ENCODE results near the gene C20orf144.

Gene C20orf144

DNA sequence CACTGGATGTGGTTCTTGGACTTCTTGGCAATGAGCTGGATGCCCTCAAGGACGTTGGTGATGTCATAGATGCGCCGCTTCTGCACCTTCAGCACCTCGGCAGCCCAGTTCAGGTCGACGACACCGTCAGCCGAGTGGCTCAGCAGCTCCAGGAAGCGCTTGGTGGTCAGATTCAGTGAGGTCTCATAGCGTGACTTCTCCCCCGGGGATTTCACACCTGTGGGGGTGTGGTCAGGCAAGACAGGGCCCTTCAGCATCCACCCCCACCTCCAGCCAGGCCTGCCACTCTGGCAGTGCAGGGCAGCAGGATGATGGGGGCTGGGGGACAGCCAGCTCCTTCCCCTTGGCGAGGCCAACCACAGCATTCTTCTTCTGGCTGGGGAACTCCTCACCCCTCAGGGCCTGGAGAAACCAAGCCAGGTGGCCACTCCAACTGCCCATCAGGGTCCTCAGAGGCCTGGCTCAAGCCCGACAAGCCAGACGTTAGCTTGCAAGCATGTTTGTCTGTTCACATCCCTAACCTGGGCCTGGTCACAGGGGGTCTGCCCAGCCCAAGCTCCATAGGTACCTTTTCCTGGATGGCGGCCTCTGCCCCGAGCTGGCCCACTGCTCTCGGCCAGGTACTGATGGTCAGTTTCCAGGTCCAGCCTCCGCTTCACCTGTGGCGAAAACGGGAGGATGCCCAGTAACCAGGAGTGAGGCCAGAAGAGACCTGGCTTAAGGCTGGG lies 17.8 kb downstream of the C20orf144 start:
- no peak overlapping the region for H3K4me3 ChIP-seq (ENCODE audit: low read length)
- no peak for DNase-seq (ENCODE audit: low read depth)
- TF ChIP-seq CTCF (conservative IDR thresholded peaks at IDR 0.05; ENCODE audit: low read depth, low read length), result no peak

DNA sequence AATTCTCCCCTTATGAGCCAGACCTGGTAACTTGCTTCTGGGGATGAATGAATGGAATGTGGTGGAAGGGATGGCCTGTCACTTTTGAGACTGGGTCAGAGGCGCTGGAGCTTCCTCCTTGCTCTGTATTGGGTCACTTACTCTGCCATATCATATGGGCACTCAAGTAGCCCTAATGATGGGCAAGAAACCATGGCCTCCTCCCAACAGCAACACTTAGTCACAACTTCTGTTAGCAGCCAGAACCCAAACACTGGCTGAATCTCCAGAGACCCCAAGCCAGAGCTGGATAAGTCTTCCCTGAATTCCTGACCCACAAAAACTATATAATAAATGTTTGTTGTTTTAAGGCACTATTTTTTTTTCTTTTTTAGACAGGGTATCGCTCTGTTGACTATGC lies 18.6 kb downstream of the C20orf144 start:
- TF ChIP-seq CTCF (conservative IDR thresholded peaks at IDR 0.05; ENCODE audit: low read depth, low read length), result no peak
- DNase-seq (ENCODE audit: low read depth), result no peak
- H3K4me3 ChIP-seq (ENCODE audit: low read length), result no peak overlapping the region

DNA sequence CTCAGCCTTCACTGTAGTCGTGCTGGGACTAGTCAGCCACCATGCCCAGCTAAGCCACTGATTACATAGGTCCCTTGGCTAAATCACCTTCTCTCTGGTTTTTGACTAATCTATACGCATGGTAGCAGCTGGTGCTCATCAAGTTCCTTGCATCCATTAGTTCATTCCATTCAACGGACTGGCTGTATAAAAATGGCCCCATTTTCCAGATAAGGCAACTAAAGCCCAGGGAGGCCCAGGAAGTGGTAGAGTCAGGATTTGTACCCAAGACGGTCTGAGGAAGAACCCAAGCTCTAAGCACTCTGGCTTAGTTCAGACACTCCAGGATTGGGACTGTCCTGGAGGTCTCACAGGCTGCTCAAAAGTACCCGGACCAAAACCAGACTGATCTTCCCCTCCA lies 19.2 kb downstream of the C20orf144 start:
- no peak for DNase-seq (ENCODE audit: low read depth)
- TF ChIP-seq CTCF (conservative IDR thresholded peaks at IDR 0.05; ENCODE audit: low read depth, low read length), result no peak
- H3K4me3 ChIP-seq (ENCODE audit: low read length), result no peak overlapping the region

DNA sequence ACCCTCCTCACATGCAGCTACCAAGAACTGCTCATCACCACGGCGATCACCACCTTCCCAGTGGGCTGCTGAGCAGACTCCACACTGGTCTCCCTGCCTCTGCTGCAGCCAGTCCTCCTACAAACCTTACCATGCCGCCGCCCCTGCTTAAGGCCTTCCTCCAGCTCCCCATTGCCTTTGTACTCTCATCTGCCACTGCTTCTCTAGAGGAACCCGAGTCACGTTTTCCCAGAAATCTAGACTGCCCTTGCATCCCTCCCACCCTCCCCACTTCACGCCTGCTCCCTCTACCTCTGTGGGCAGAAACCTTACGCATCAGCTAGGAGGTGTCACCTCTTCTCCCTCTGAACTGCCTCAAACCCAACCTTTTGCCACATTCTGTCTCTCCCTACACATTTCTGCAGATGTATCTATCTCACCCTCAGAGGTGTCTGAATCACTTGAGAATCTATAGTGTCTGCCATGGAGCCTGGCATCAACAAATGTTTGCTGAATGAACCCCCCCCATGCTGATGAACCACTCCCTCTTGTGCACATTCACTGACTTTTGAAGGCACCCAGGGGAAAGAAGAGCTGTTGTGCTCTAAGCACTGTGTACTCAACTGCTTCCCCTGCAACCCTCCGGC lies 19.7 kb downstream of the C20orf144 start:
- no peak overlapping the region for H3K4me3 ChIP-seq (ENCODE audit: low read length)
- DNase-seq (ENCODE audit: low read depth), result no peak
- TF ChIP-seq CTCF (conservative IDR thresholded peaks at IDR 0.05; ENCODE audit: low read depth, low read length), result no peak

GRCh38 chr20:33684533-33685327 lies 22.6 kb downstream of the C20orf144 start:
- DNase-seq (ENCODE audit: low read depth), result no peak
- peak overlapping the region; percentile 41 for H3K4me3 ChIP-seq (ENCODE audit: low read length)
- no peak for TF ChIP-seq CTCF (conservative IDR thresholded peaks at IDR 0.05; ENCODE audit: low read depth, low read length)

GRCh38 chr20:33685328-33686099 lies 23.4 kb downstream of the C20orf144 start:
- DNase-seq (ENCODE audit: low read depth), result no peak
- no peak for TF ChIP-seq CTCF (conservative IDR thresholded peaks at IDR 0.05; ENCODE audit: low read depth, low read length)
- H3K4me3 ChIP-seq (ENCODE audit: low read length), result peak overlapping the region; percentile 41

All from retinal pigment epithelial cell (primary cell).